H1 (cell line): Measurements from ENCODE around the gene LY86. TPM values are rescaled to one million over a fixed set of nuclear protein-coding genes. Genes with fewer than 3 reads are reported as not detected.

Experiments
- RNF2 ChIP-seq: fragments of 200-900, 300-1000 bp; sonication (generic); IDR thresholded peaks from 2 replicates; pipeline ENCODE4 v1.7.1; 2016; ENCODE audit warnings: borderline replicate concordance, low read depth, mild to moderate bottlenecking, antibody characterized with exemption, low read length; ENCODE audit not compliant: poor library complexity, severe bottlenecking; ENCODE audit errors: missing control alignments
- SIRT6 ChIP-seq: IDR thresholded peaks from one replicate; pipeline ENCODE4 v1.7.1; 2012; ENCODE audit warnings: low read length, inconsistent platforms
- polyA plus RNA-seq, 7 experiments: library from polyadenylated mRNA; depleted of rRNA in 3 of 7; stranded (reverse) in 5 of 7; unstranded in 2 of 7; fragments of >200 nt in 5 of 7; fragments of 200-250 nt in 2 of 7; gene quantifications; 1 replicate in 5 of 7; 2 replicates in 1 of 7; 4 replicates in 1 of 7; pipeline versions ENCODE4 v1.2.1 to v1.2.3, GENCODE V29; 2011 to 2013; ENCODE audit warnings: missing spikeins in 2 of 7, mixed read lengths in 2 of 7
- total RNA-seq: library from RNA; stranded (reverse); fragmentation: NEBNext Ultra II Directional; extraction: Animal tissue kit (Norgen Biotek cat#: 25700); gene quantifications from 2 replicates; pipeline ENCODE4 v1.2.1, GENCODE V29; 2021

LY86 gene
- total and polyA plus RNA-seq, 2 of the 8 experiments (the other 6 are each of a cell fraction or from before 2014, with no cell fraction given): not detected

DNA sequence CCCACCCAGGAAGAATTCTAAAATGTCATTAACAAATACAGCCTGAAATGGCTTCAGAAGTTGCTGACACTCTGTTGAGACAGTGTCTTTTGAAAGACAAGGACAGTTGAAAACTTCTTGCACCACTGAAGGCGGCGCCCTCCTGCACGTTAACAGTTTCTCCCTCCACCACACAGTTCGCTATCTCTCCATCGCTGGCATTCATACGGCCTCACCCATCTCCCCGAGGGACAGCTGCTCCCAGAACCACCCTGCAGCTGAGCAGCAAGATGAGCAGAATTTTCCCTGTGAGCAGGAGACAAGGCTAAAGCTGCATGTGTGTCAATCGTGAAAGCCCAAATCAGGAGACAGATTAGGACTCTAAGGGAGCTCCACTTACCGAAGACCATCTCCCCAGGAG lies 113.3 kb downstream of the LY86 start (continued):
- TF ChIP-seq RNF2 (no peak), SIRT6 (no peak)
- TF ChIP-seq, all 59 proteins: peak for 0
